ENCODE measurements around the gene ISG15.
A peak's percentile ranks its signal among the peaks of the same experiment; 100 is the strongest.
"Not testable (repeated sequence)": the region's sequence is repeated elsewhere in the genome, so short reads cannot be mapped to it uniquely, and the experiment has no call there.

Gene ISG15

DNA sequence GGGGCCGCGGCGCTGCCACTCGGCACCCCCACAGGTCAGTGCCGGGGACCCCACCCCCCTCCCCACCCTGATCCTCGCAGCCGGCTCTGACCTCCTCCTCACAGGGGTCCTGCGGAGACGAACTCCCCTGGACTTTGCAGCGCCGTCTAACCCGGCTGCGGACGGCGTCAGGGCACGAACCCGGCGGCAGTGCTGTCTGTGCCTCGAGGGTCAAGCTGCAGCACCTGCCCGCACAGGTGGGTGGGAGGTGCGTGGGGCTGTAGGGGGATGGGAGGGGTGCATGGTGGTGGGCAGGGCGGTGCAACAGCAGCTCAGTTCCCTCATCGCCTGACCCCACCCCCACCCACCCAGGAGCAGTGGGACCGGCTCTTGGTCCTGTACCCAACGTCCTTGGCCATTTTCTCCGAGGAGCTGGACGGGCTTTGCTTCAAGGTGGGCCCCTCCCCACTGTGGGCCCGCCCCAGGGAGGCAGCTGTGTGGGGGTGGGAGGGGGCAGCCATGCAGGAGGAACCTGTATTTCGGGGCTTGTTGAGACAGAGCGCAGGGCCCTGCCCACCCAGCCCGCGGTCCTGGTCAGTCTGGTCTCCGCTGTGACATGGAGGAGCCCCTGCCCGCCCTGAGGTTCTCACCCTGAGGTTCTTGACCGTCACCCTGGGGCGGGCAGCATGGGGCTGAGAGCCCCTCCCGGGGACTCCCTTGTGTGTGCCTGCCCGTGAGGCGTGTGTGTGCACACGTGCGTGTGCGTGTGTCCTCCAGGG lies 42.1 kb upstream of the ISG15 start:
- Histone ChIP-seq H3K9me3 (ENCODE audit: low read length) (no peaks in the 10 kb centered on the region), H3K4me1 (ENCODE audit: insufficient read depth, low read length) (no peaks in the 10 kb centered on the region), H3K9ac (ENCODE audit: low read length) (no peak overlapping the region), H3K4me3 (ENCODE audit: low read depth in 1 of 2, low read length in 2 of 2) (no peak overlapping the region), H3K27me3 (ENCODE audit: control insufficient read depth in 1 of 2, insufficient read depth in 2 of 2, low read length in 2 of 2) (peaks cover 17 to 92% of the 10 kb centered on the region in 2 donors), H3K36me3 (ENCODE audit: insufficient read depth, low read length) (no peaks in the 10 kb centered on the region), H3K27ac (ENCODE audit: low read depth, low read length) (no peak overlapping the region)

DNA sequence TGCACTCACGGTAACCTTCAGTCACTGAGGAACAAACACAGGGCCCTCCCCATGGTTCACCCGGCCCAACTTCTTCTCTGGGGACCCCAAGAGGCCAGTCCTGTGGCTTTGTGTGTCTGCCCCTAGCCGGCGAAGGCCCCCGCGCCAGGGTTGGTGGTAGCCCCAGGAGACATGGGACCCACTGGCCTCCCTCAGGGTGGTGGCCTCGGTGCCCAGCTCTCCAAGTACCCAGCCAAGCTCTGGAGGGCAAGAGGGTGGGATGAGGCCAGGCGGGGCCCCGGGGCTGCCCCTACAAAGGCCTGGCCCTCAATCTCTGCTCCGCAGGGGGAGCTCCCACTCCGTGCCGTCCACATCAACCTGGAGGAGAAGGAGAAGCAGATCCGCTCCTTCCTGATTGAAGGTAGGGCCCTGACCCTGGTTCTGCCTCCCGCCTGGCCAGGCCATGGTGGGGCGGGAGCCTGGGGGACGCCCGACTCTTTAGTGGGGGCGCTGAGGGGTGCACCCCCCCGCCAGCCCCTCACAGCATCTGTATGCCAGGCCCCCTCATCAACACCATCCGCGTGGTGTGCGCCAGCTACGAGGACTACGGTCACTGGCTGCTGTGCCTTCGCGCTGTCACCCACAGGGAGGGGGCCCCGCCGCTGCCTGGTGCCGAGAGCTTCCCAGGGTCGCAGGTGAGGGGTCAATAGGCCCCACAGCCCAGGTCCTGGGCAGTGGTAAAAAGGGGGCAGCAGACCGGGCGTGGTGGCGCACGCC lies 41.4 kb upstream of the ISG15 start:
- H3K9me3 ChIP-seq (ENCODE audit: low read length) = no peaks in the 10 kb centered on the region
- H3K27me3 ChIP-seq (ENCODE audit: control insufficient read depth in 1 of 2, insufficient read depth in 2 of 2, low read length in 2 of 2) = peaks cover 17 to 87% of the 10 kb centered on the region in 2 donors
- H3K9ac ChIP-seq (ENCODE audit: low read length) = no peak overlapping the region
- H3K4me3 ChIP-seq (ENCODE audit: low read depth in 1 of 2, low read length in 2 of 2) = no peak overlapping the region
- H3K36me3 ChIP-seq (ENCODE audit: insufficient read depth, low read length) = no peaks in the 10 kb centered on the region
- no peaks in the 10 kb centered on the region for H3K4me1 ChIP-seq (ENCODE audit: insufficient read depth, low read length)
- H3K27ac ChIP-seq (ENCODE audit: low read depth, low read length) = no peak overlapping the region

DNA sequence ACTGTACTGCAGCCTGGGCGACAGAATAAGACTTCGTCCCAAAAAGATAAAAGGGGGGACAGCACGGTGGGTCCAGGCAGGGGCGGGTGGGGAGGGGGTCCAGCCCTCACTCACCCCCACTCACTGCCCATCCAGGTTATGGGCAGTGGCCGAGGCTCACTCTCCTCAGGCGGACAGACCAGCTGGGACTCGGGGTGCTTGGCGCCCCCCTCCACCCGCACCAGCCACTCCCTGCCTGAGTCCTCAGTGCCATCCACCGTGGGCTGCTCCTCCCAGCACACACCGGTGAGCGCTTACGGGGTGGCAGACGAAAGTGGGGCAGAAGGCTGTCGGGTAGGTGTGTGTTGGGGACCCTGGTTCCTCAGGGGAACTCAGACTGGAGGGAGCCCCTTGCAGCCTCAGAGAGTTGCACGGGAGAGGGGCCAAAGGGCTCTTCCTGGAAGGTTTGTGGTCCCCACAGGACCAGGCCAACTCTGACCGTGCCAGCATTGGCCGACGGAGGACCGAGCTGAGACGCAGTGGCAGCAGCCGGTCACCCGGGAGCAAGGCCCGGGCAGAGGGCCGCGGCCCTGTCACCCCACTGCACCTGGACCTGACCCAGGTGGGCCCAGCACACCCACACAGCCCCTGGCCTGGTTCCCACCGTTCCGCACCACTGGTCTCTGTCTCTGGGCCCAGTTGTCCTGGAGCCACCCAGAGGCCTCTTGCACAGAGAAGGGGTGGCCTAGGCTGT lies 40.4 kb upstream of the ISG15 start:
- Histone ChIP-seq H3K4me1 (ENCODE audit: insufficient read depth, low read length) (no peaks in the 10 kb centered on the region), H3K9ac (ENCODE audit: low read length) (no peak overlapping the region), H3K27me3 (ENCODE audit: control insufficient read depth in 1 of 2, insufficient read depth in 2 of 2, low read length in 2 of 2) (peaks cover 14 to 77% of the 10 kb centered on the region in 2 donors), H3K4me3 (ENCODE audit: low read depth in 1 of 2, low read length in 2 of 2) (no peak overlapping the region), H3K36me3 (ENCODE audit: insufficient read depth, low read length) (no peaks in the 10 kb centered on the region), H3K27ac (ENCODE audit: low read depth, low read length) (no peak overlapping the region), H3K9me3 (ENCODE audit: low read length) (no peaks in the 10 kb centered on the region)

DNA sequence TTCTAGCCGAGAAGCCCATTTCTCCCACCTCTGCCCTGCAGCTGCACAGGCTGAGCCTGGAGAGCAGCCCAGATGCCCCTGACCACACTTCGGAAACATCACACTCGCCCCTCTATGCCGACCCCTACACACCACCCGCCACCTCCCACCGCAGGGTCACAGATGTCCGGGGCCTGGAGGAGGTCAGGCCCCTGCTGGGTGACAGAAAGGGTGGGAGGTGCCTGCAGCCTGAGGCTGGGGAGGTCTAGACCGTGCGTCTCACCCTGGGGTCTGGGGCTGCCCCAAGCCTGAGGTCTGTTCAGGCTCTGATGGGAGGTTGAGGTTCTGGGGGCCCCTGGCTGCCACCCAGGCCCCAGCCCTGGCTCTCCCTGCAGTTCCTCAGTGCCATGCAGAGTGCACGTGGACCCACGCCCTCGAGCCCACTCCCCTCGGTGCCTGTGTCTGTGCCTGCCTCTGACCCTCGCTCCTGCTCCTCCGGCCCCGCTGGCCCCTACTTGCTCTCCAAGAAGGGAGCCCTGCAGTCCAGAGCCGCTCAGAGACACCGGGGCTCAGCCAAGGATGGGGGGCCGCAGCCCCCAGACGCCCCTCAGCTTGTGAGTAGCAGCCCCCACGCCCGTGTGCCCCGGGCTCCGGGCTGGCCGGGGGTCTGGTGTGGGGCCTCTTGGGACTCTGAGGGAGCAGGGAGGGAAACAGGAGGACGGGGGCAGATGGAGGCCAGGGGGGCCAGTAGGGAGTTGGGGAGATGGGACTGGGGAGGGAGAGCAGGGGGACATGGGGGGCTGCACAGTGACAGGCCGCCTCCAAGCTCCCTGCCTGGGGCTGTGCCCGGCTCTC lies 39.6 kb upstream of the ISG15 start:
- Histone ChIP-seq H3K9me3 (ENCODE audit: low read length) (no peaks in the 10 kb centered on the region), H3K4me1 (ENCODE audit: insufficient read depth, low read length) (no peaks in the 10 kb centered on the region), H3K36me3 (ENCODE audit: insufficient read depth, low read length) (no peaks in the 10 kb centered on the region), H3K27ac (ENCODE audit: low read depth, low read length) (no peak overlapping the region), H3K4me3 (ENCODE audit: low read depth in 1 of 2, low read length in 2 of 2) (no peak overlapping the region), H3K9ac (ENCODE audit: low read length) (no peak overlapping the region), H3K27me3 (ENCODE audit: control insufficient read depth in 1 of 2, insufficient read depth in 2 of 2, low read length in 2 of 2) (peaks cover 7 to 69% of the 10 kb centered on the region in 2 donors)

DNA sequence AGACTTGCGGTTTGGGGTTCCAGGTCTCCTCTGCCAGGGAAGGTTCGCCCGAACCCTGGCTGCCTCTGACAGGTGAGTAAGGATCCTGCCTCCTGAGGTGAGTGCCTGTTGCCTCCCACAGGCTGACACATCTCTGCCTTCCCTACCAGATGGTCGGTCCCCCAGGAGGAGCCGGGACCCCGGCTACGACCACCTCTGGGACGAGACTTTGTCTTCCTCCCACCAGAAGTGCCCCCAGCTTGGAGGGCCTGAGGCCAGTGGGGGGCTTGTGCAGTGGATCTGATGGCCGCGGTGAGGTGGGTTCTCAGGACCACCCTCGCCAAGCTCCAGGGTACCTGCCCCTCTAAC lies 39.0 kb upstream of the ISG15 start:
- H3K4me1 ChIP-seq (ENCODE audit: insufficient read depth, low read length) = no peaks in the 10 kb centered on the region
- no peak overlapping the region for H3K27ac ChIP-seq (ENCODE audit: low read depth, low read length)
- H3K4me3 ChIP-seq (ENCODE audit: low read depth in 1 of 2, low read length in 2 of 2) = no peak overlapping the region
- no peak overlapping the region for H3K9ac ChIP-seq (ENCODE audit: low read length)
- no peaks in the 10 kb centered on the region for H3K9me3 ChIP-seq (ENCODE audit: low read length)
- H3K27me3 ChIP-seq (ENCODE audit: control insufficient read depth in 1 of 2, insufficient read depth in 2 of 2, low read length in 2 of 2) = peaks cover under 1 to 64% of the 10 kb centered on the region in 2 donors
- H3K36me3 ChIP-seq (ENCODE audit: insufficient read depth, low read length) = no peaks in the 10 kb centered on the region

DNA sequence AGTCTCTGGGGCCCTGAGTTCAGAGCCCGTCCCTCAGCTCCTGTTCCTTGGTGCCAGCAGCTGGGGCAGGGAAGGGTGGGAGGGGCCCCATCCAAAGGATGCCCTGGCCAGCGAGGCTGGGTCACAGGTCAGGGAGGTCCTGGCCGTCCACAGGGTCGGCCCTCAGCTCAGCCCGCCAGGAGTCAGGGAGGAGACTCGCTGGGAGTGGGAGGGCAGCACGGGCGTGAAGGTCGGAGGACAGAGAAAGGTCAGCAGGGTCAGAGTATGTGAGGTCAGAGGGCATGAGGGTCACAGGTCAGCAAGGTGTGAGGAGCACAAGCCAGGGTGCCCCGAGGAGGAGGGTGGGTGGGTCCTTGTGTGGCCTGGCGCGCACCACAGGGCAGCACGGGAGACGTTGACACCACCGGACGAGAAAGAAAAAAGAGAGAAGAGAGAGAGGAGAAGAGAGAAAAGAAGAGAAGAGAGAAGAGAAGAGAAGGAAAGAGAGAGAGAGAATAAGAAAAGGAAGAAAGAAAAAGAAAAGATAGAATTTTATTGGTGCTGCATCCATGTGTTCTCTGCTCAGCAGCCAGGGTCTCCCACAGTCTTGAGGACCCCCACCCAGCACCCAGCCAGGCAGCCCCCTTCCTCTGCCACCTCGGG lies 38.5 kb upstream of the ISG15 start:
- no peaks in the 10 kb centered on the region for H3K9me3 ChIP-seq (ENCODE audit: low read length)
- no peak overlapping the region for H3K4me3 ChIP-seq (ENCODE audit: low read depth in 1 of 2, low read length in 2 of 2)
- H3K36me3 ChIP-seq (ENCODE audit: insufficient read depth, low read length) = no peaks in the 10 kb centered on the region
- H3K4me1 ChIP-seq (ENCODE audit: insufficient read depth, low read length) = no peaks in the 10 kb centered on the region
- peaks cover 0 to 64% of the 10 kb centered on the region in 2 donors for H3K27me3 ChIP-seq (ENCODE audit: control insufficient read depth in 1 of 2, insufficient read depth in 2 of 2, low read length in 2 of 2)
- no peak overlapping the region for H3K27ac ChIP-seq (ENCODE audit: low read depth, low read length)
- H3K9ac ChIP-seq (ENCODE audit: low read length) = no peak overlapping the region

DNA sequence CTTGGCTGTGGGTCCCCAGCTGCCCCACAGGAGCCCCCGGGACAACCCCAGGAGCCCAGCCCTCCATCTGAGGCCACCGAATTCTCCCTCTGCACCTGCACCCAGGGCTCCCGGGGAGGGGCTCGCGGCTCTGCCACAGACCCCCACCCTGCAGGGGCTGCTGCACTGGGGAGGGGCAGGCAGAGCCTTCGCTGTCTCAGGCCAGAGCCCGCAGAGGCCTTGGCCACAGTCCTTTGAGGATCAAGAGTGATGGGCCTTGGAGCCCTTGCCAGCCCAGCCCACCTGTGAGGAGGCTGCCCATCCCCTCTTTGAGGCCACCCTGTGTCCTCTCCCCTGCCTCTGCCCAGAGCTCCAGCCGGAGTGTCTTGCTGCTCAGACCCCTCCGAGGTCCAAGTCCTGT lies 37.9 kb upstream of the ISG15 start:
- H3K27me3 ChIP-seq (ENCODE audit: control insufficient read depth in 1 of 2, insufficient read depth in 2 of 2, low read length in 2 of 2) = peaks cover 0 to 60% of the 10 kb centered on the region in 2 donors
- H3K4me1 ChIP-seq (ENCODE audit: insufficient read depth, low read length) = no peaks in the 10 kb centered on the region
- H3K9me3 ChIP-seq (ENCODE audit: low read length) = no peaks in the 10 kb centered on the region
- no peak overlapping the region for H3K27ac ChIP-seq (ENCODE audit: low read depth, low read length)
- no peak overlapping the region for H3K9ac ChIP-seq (ENCODE audit: low read length)
- H3K4me3 ChIP-seq (ENCODE audit: low read depth in 1 of 2, low read length in 2 of 2) = no peak overlapping the region
- no peaks in the 10 kb centered on the region for H3K36me3 ChIP-seq (ENCODE audit: insufficient read depth, low read length)

DNA sequence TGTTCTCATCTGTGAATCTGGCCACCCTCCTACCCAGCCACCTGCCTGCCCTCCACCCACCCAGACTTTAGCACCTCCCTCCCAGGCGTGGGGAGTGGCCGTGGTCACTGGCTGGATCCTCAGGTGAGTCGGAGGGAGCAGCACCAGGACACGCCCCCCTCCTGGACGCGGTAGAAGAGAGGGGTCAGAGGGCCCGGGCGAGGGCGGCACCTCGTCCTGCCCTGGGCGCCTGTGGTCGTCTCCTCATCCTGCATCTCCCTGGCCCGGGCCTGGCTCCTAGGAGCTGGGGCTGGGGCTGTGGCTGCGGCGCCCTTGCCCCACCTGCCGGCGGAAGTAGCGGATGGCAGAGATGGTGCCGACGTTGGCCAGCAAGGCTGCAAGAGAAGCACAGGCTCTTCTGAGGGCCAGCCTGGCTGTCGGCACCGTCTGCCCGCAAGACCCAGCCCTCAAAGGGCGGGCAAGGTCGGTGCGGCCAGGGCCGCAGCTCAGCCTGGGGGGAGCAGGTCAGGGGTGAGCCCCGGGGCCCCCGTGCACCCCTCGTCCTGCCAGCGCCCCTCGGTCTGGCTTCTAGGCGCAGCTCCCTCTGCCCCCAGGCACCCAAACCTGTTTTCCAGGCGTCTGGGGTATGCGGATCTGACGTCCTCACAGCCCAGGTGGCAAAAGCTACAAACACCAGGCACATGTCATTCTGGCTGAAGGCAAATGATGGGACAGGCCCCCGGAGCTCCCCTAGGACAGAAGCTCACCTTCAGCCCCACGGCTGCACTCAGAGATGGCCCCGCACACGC lies 37.2 kb upstream of the ISG15 start:
- Histone ChIP-seq H3K27me3 (ENCODE audit: control insufficient read depth in 1 of 2, insufficient read depth in 2 of 2, low read length in 2 of 2) (peaks cover 0 to 52% of the 10 kb centered on the region in 2 donors), H3K36me3 (ENCODE audit: insufficient read depth, low read length) (no peaks in the 10 kb centered on the region), H3K27ac (ENCODE audit: low read depth, low read length) (no peak overlapping the region), H3K9ac (ENCODE audit: low read length) (no peak overlapping the region), H3K4me1 (ENCODE audit: insufficient read depth, low read length) (no peaks in the 10 kb centered on the region), H3K4me3 (ENCODE audit: low read depth in 1 of 2, low read length in 2 of 2) (peak overlapping the region; percentile 21 to 49), H3K9me3 (ENCODE audit: low read length) (no peaks in the 10 kb centered on the region)

DNA sequence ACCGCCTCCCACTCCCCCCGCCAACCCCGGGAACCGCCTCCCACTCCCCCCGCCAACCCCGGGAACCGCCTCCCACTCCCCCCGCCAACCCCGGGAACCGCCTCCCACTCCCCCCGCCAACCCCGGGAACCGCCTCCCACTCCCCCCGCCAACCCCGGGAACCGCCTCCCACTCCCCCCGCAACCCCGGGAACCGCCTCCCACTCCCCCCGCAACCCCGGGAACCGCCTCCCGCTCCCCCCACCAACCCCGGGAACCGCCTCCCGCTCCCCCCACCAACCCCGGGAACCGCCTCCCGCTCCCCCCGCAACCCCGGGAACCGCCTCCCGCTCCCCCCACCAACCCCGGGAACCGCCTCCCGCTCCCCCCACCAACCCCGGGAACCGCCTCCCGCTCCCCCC lies 36.5 kb upstream of the ISG15 start:
- H3K4me1 ChIP-seq (ENCODE audit: insufficient read depth, low read length); H3K9me3 ChIP-seq (ENCODE audit: low read length); H3K27ac ChIP-seq (ENCODE audit: low read depth, low read length); H3K4me3 ChIP-seq (ENCODE audit: low read depth in 1 of 2, low read length in 2 of 2); H3K9ac ChIP-seq (ENCODE audit: low read length); H3K36me3 ChIP-seq (ENCODE audit: insufficient read depth, low read length): not testable (repeated sequence)
- peaks cover 0 to 50% of the 10 kb centered on the region in 2 donors for H3K27me3 ChIP-seq (ENCODE audit: control insufficient read depth in 1 of 2, insufficient read depth in 2 of 2, low read length in 2 of 2)

DNA sequence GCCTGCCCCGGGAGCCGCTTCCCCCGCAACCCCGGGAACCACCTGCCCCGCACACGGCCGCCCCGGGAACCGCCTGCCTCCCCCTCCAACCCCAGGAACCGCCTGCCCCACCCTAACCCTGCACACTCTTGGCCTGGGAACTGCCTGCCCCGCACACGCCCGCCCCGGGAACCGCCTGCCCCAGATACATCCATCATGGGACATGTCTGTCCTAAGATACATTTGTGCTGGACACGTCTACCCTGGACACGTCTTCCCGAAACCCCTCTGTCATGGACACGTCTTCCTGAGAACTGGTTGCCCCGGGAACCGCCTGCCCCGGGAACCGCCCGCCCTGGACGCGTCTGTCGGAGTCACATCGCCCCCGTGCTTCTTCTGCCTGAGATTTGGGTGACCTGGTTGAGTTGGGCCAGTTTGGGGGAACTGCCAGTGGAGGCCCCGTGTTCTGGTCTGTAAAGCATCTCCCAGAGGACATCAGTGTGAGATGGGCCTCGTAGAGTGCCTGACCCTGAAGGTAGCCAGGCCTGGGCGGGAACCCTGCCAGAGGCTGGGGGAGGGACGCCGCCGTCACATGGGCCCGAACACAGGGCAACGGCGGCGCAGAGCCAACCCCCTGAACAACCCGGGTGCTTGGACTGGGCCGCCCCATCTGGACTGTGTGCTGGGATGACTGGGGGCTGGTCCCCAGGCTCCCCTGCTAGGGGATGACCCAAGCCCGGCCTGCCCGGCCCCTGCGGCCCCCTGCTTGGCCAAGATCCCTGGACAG lies 35.0 kb upstream of the ISG15 start:
- Histone ChIP-seq H3K4me1 (ENCODE audit: insufficient read depth, low read length) (no peaks in the 10 kb centered on the region), H3K36me3 (ENCODE audit: insufficient read depth, low read length) (no peaks in the 10 kb centered on the region), H3K27me3 (ENCODE audit: control insufficient read depth in 1 of 2, insufficient read depth in 2 of 2, low read length in 2 of 2) (peaks cover 0 to 40% of the 10 kb centered on the region in 2 donors), H3K9me3 (ENCODE audit: low read length) (no peaks in the 10 kb centered on the region), H3K4me3 (ENCODE audit: low read depth in 1 of 2, low read length in 2 of 2) (no peak overlapping the region), H3K9ac (ENCODE audit: low read length) (no peak overlapping the region), H3K27ac (ENCODE audit: low read depth, low read length) (no peak overlapping the region)

All from muscle layer of colon (tissue), 2 donors.